ENCODE measurements around the gene PALLD.

DNA sequence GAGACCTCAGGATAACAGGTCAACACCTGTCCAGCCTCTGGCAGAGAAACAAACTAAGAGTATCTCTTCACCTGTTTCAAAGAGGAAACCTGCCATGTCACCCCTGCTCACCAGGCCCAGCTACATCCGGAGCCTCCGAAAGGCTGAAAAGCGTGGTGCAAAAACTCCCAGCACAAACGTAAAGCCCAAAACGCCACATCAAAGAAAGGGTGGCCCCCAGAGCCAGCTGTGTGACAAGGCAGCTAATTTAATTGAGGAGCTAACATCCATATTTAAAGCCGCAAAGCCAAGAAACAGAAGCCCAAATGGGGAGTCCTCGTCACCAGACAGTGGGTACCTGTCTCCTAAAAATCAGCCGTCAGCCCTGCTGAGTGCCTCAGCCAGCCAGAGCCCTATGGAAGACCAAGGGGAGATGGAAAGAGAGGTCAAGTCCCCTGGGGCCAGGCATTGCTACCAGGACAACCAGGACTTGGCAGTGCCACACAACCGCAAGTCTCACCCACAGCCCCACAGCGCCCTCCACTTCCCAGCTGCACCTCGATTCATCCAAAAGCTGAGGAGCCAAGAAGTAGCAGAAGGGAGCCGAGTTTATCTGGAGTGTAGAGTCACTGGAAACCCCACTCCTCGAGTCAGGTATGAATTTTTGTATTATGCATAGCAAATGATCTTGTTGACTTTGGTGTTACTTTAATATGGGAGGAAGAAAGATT is 15.1 kb downstream of the PALLD start:
- TF ChIP-seq, protein P1, sequence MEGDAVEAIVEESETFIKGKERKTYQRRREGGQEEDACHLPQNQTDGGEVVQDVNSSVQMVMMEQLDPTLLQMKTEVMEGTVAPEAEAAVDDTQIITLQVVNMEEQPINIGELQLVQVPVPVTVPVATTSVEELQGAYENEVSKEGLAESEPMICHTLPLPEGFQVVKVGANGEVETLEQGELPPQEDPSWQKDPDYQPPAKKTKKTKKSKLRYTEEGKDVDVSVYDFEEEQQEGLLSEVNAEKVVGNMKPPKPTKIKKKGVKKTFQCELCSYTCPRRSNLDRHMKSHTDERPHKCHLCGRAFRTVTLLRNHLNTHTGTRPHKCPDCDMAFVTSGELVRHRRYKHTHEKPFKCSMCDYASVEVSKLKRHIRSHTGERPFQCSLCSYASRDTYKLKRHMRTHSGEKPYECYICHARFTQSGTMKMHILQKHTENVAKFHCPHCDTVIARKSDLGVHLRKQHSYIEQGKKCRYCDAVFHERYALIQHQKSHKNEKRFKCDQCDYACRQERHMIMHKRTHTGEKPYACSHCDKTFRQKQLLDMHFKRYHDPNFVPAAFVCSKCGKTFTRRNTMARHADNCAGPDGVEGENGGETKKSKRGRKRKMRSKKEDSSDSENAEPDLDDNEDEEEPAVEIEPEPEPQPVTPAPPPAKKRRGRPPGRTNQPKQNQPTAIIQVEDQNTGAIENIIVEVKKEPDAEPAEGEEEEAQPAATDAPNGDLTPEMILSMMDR (IDR thresholded peaks at IDR 0.05): no peak
- no peak for TF ChIP-seq POLR2AphosphoS5 (IDR thresholded peaks at IDR 0.05)

All from suprapubic skin (tissue), 3 donors.